ENCODE data around the gene WRAP73.

DNA sequence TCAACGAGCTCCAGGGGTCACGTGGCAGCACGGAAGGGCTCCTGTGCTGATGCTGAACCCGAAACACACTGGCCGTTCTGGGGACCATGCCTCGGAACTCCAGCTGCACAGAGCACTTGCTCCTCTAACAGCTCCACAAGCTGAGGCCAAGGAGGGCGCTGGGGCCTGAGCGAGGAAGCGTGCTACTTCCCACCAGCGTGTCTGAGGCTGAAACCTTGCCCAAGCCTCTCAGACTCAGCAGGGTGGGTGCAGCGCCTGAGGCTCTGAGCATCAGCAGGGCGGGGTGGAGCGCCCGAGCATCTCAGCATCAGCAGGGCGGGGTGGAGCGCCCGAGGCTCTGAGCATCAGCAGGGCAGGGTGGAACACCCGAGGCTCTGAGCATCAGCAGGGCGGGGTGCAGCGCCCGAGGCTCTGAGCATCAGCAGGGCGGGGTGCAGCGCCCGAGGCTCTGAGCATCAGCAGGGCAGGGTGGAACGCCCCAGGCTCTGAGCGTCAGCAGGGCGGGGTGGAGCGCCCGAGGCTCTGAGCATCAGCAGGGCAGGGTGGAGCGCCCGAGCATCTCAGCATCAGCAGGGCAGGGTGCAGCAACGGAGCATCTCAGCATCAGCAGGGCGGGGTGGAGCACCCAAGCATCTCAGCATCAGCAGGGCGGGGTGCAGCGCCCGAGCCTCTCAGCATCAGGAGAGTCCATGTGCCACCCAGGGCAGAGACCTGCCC, 9.6 kb downstream of the WRAP73 start:
- no peak for TF ChIP-seq POLR2A (IDR thresholded peaks at IDR 0.05)
- TF ChIP-seq, protein P1, sequence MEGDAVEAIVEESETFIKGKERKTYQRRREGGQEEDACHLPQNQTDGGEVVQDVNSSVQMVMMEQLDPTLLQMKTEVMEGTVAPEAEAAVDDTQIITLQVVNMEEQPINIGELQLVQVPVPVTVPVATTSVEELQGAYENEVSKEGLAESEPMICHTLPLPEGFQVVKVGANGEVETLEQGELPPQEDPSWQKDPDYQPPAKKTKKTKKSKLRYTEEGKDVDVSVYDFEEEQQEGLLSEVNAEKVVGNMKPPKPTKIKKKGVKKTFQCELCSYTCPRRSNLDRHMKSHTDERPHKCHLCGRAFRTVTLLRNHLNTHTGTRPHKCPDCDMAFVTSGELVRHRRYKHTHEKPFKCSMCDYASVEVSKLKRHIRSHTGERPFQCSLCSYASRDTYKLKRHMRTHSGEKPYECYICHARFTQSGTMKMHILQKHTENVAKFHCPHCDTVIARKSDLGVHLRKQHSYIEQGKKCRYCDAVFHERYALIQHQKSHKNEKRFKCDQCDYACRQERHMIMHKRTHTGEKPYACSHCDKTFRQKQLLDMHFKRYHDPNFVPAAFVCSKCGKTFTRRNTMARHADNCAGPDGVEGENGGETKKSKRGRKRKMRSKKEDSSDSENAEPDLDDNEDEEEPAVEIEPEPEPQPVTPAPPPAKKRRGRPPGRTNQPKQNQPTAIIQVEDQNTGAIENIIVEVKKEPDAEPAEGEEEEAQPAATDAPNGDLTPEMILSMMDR (IDR thresholded peaks at IDR 0.05): no peak

Data from right lobe of liver (tissue), 4 donors.